NB4 (cell line): ENCODE results near the gene LGR4.

Experiments used
- DNase-seq: peaks from one replicate; pipeline ENCODE4 v3.0.0; 2010; ENCODE audit warnings: low read depth
- H3K4me3 ChIP-seq: one replicate; pipeline ENCODE4 v1.5.1; 2011; ENCODE audit warnings: mild to moderate bottlenecking, low read depth, low read length, moderate library complexity
- CTCF ChIP-seq: IDR thresholded peaks from one replicate; pipeline ENCODE4 v1.5.1; 2012; ENCODE audit warnings: low read depth, low read length
- MAX ChIP-seq: IDR thresholded peaks from 2 replicates; pipeline ENCODE4 v1.6.1; 2011; ENCODE audit warnings: low read depth, low read length
- MYC ChIP-seq: IDR thresholded peaks from 2 replicates; pipeline ENCODE4 v1.6.1; 2011; ENCODE audit warnings: low read depth, low read length
- POLR2A ChIP-seq: IDR thresholded peaks from 2 replicates; pipeline ENCODE4 v1.6.1; 2011; ENCODE audit warnings: mild to moderate bottlenecking; ENCODE audit not compliant: insufficient read length; ENCODE audit errors: extremely low read depth

The LGR4 gene

GRCh38 chr11:27412192-27412691, 60.3 kb downstream of the LGR4 start:
- TF ChIP-seq POLR2A: no peak
- TF ChIP-seq CTCF: no peak
- no peak for TF ChIP-seq MYC
- TF ChIP-seq MAX: no peak

GRCh38 chr11:27411328-27411727, 61.3 kb downstream of the LGR4 start:
- no peak for TF ChIP-seq POLR2A
- TF ChIP-seq CTCF: no peak
- TF ChIP-seq MYC: no peak
- TF ChIP-seq MAX: no peak
- DNase-seq: no peak
- H3K4me3 ChIP-seq: no peak overlapping the region

More at GRCh38 chr11:27412192-27412691, 60.3 kb downstream of the LGR4 start:
- no peak overlapping the region for H3K4me3 ChIP-seq
- no peak for DNase-seq

- no peak overlapping the region for H3K4me3 ChIP-seq
- TF ChIP-seq POLR2A (no peak), MAX (no peak), MYC (no peak), CTCF (no peak)
- DNase-seq: no peak
Observed at GRCh38 chr11:27410272-27410671, 62.3 kb downstream of the LGR4 start.

- DNase-seq: no peak
- H3K4me3 ChIP-seq: no peak overlapping the region
- TF ChIP-seq CTCF (no peak), POLR2A (no peak), MYC (no peak), MAX (no peak)
Observed at GRCh38 chr11:27409742-27410141, 62.8 kb downstream of the LGR4 start.

GRCh38 chr11:27409049-27409448, 63.5 kb downstream of the LGR4 start:
- DNase-seq: no peak
- no peak overlapping the region for H3K4me3 ChIP-seq
- TF ChIP-seq CTCF: no peak

GRCh38 chr11:27408246-27408800, 64.3 kb downstream of the LGR4 start:
- no peak for TF ChIP-seq POLR2A
- TF ChIP-seq MAX: no peak
- no peak for TF ChIP-seq MYC
- no peak for TF ChIP-seq CTCF
- DNase-seq: no peak

More at GRCh38 chr11:27408246-27408800, 64.3 kb downstream of the LGR4 start:
- H3K4me3 ChIP-seq: no peak overlapping the region
